SU-DHL-6 (cell line): ENCODE data around the gene MMRN2.

ENCODE experiments used
- EZH2phosphoT487 ChIP-seq: fragments of 200-600 bp; sonication (generic), shearing (Covaris generic); conservative IDR thresholded peaks from 2 replicates; pipeline ENCODE4 v1.6.1; 2018; ENCODE audit warnings: mild to moderate bottlenecking, antibody characterized with exemption, low read length, moderate library complexity, mixed read lengths
- TF ChIP-seq, protein P1 (sequence below): fragments of 200-600 bp; sonication (generic); IDR thresholded peaks from one replicate; pipeline ENCODE4 v1.5.1; 2017; ENCODE audit warnings: antibody characterized with exemption, mild to moderate bottlenecking, low read length, moderate library complexity; ENCODE audit not compliant: insufficient read depth, poor library complexity, severe bottlenecking

DNA sequence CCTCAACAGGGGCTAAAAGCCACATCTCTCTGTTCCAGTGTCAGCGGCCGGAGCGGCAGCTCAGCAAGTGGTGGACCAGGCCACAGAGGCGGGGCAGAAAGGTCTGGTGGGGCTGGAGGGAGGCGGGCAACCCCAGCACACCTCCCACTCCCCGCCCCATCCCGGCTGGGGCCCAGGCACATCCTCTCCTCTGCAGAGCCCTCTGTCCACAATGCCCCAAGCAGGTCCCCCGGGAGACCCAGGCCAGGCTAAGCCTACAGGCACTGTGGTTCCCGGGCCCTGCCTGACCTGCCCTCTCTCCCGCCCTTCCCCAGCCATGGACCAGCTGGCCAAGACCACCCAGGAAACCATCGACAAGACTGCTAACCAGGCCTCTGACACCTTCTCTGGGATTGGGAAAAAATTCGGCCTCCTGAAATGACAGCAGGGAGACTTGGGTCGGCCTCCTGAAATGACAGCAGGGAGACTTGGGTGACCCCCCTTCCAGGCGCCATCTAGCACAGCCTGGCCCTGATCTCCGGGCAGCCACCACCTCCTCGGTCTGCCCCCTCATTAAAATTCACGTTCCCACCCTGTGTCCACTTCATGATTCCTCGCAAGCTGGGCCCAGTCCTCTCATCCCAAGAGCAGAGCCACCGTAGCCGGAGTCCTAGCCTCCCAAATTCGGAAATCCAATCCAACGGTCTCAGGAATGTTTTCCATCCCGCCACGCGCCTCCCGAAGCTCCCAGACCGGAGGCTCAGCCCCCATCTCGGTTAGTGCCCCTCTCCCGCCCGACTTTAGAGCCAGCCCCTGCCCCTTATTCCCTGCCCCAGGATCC is 13.0 kb upstream of the MMRN2 start:
- TF ChIP-seq EZH2phosphoT487: no peak
- TF ChIP-seq, protein P1, sequence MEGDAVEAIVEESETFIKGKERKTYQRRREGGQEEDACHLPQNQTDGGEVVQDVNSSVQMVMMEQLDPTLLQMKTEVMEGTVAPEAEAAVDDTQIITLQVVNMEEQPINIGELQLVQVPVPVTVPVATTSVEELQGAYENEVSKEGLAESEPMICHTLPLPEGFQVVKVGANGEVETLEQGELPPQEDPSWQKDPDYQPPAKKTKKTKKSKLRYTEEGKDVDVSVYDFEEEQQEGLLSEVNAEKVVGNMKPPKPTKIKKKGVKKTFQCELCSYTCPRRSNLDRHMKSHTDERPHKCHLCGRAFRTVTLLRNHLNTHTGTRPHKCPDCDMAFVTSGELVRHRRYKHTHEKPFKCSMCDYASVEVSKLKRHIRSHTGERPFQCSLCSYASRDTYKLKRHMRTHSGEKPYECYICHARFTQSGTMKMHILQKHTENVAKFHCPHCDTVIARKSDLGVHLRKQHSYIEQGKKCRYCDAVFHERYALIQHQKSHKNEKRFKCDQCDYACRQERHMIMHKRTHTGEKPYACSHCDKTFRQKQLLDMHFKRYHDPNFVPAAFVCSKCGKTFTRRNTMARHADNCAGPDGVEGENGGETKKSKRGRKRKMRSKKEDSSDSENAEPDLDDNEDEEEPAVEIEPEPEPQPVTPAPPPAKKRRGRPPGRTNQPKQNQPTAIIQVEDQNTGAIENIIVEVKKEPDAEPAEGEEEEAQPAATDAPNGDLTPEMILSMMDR: no peak
